Astrocyte (in vitro differentiated cells and primary cell): Measurements from ENCODE around the gene FNDC11. TPM values are rescaled to one million over a fixed set of nuclear protein-coding genes. Genes with fewer than 3 reads are reported as not detected.

Source experiments
- DNase-seq: peaks from one replicate; pipeline ENCODE4 v3.0.0-alpha.2; 2010; ENCODE audit warnings: low read depth
- FAIRE-seq: peaks from 2 replicates; lab custom pipeline; 2011; peaks lifted over from hg19 to GRCh38; lab: Jason Lieb, UNC
- H2AFZ ChIP-seq: 2 replicates; pipeline ENCODE4 v1.6.0; 2012; ENCODE audit warnings: low read depth, low read length, inconsistent platforms
- H3K27ac ChIP-seq: 2 replicates; pipeline ENCODE4 v1.5.1; 2011; ENCODE audit warnings: low read depth, low read length, inconsistent platforms
- H3K27me3 ChIP-seq: 2 replicates; pipeline ENCODE4 v1.6.0; 2011; ENCODE audit warnings: low read length, inconsistent platforms; ENCODE audit not compliant: insufficient read depth
- H3K36me3 ChIP-seq: 2 replicates; pipeline ENCODE4 v1.5.1; 2011; ENCODE audit warnings: low read length, inconsistent platforms; ENCODE audit not compliant: insufficient read depth
- H3K4me1 ChIP-seq: 2 replicates; pipeline ENCODE4 v1.5.1; 2011; ENCODE audit warnings: low read length, inconsistent platforms; ENCODE audit not compliant: insufficient read depth
- H3K4me2 ChIP-seq: 2 replicates; pipeline ENCODE4 v1.6.0; 2012; ENCODE audit warnings: low read length, inconsistent platforms
- H3K4me3 ChIP-seq: 2 replicates; pipeline ENCODE4 v1.5.1; 2011; ENCODE audit warnings: low read depth, mild to moderate bottlenecking, low read length, inconsistent platforms; ENCODE audit not compliant: insufficient read depth
- H3K79me2 ChIP-seq: 2 replicates; pipeline ENCODE4 v1.6.0; 2012; ENCODE audit warnings: mild to moderate bottlenecking, low read length, inconsistent platforms; ENCODE audit not compliant: insufficient read depth
- H3K9ac ChIP-seq: 2 replicates; pipeline ENCODE4 v1.6.0; 2012; ENCODE audit warnings: mild to moderate bottlenecking, low read length, inconsistent platforms
- H3K9me3 ChIP-seq: 2 replicates; pipeline ENCODE4 v1.5.1; 2012; ENCODE audit warnings: low read depth, mild to moderate bottlenecking, low read length, inconsistent platforms; ENCODE audit not compliant: insufficient read depth
- H4K20me1 ChIP-seq: 2 replicates; pipeline ENCODE4 v1.6.0; 2012; ENCODE audit warnings: low read length, inconsistent platforms; ENCODE audit not compliant: insufficient read depth
- H3K27ac Mint-ChIP-seq: one replicate; pipeline ENCODE4 v1.8.0; 2021; ENCODE audit warnings: mild to moderate bottlenecking, mixed read lengths; ENCODE audit not compliant: unreplicated experiment
- H3K27me3 Mint-ChIP-seq: one replicate; pipeline ENCODE4 v1.8.0; 2021; ENCODE audit warnings: low read depth, mixed read lengths; ENCODE audit not compliant: unreplicated experiment
- H3K36me3 Mint-ChIP-seq: one replicate; pipeline ENCODE4 v1.8.0; 2021; ENCODE audit warnings: low read depth, mixed read lengths; ENCODE audit not compliant: unreplicated experiment
- H3K4me1 Mint-ChIP-seq: one replicate; pipeline ENCODE4 v1.8.0; 2021; ENCODE audit warnings: low read depth, mixed read lengths; ENCODE audit not compliant: unreplicated experiment
- H3K4me3 Mint-ChIP-seq: one replicate; pipeline ENCODE4 v1.8.0; 2021; ENCODE audit warnings: mild to moderate bottlenecking, moderate library complexity, mixed read lengths; ENCODE audit not compliant: unreplicated experiment
- H3K9me3 Mint-ChIP-seq: one replicate; pipeline ENCODE4 v1.8.0; 2021; ENCODE audit warnings: mild to moderate bottlenecking, mixed read lengths; ENCODE audit not compliant: unreplicated experiment
- EZH2 ChIP-seq: IDR thresholded peaks from 2 replicates; pipeline ENCODE4 v1.6.1; 2012; ENCODE audit warnings: mild to moderate bottlenecking, low read length, inconsistent platforms; ENCODE audit not compliant: insufficient read depth
- total RNA-seq: library from RNA; stranded (reverse); gene quantifications from 2 replicates; pipeline ENCODE4 v1.2.1, GENCODE V29; 2021
- TF ChIP-seq, protein P1 (sequence below): IDR thresholded peaks from 2 replicates; pipeline ENCODE4 v1.5.1; 2011; ENCODE audit warnings: low read depth, mild to moderate bottlenecking, inconsistent platforms, low read length, moderate library complexity; ENCODE audit not compliant: insufficient read depth

FNDC11 gene
- total RNA-seq, 1 donor from 2014 or later, result 0.20 TPM

DNA sequence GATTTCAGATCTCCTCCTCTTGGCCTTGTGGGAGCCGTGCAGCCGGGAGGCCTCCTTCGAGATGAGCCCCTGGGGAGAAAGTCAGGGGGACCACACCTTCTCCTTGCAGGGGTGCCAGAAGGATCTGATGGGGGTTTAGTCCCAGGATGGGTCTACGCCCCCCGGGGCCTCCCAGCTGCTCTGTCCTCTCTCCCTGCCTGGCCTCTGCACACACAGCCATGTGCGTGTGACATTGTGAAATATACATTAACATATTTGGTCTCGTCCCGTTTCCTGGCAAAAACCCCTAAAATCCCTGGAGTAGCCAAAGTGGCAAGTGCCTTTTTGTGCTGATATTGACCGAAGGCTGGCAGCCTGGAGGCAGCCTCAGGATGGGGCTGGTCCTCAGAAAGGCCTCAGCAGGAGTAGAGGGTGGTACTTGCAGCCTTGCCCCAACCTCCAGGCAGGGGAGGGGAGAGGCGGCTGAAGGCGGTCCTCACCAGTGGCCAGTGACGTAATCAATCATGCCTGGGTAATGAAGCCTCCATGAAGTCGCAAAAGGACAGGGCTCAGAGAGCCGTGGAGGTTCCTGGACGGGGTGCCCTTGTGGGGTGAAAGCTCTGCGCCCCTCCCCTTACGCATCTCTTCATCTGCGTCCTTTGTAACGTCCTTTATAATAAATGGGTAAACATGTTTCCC is 25.2 kb downstream of the FNDC11 start:
- no peak overlapping the region for H3K4me2 ChIP-seq
- H4K20me1 ChIP-seq, result no peaks in the 10 kb centered on the region
- no peak overlapping the region for H3K9ac ChIP-seq
- peaks cover 7% of the 10 kb centered on the region for H3K27me3 ChIP-seq
- no peak overlapping the region for H3K27ac Mint-ChIP-seq
- H3K36me3 ChIP-seq, result no peaks in the 10 kb centered on the region
- no peak overlapping the region for H2AFZ ChIP-seq
- H3K4me3 Mint-ChIP-seq, result no peak overlapping the region
- H3K79me2 ChIP-seq, result no peaks in the 10 kb centered on the region
- H3K4me3 ChIP-seq, result no peak overlapping the region
- DNase-seq (no peak), FAIRE-seq (no peak)
- H3K9me3 Mint-ChIP-seq, result no peaks in the 10 kb centered on the region
- no peak for TF ChIP-seq EZH2
- TF ChIP-seq, protein P1, sequence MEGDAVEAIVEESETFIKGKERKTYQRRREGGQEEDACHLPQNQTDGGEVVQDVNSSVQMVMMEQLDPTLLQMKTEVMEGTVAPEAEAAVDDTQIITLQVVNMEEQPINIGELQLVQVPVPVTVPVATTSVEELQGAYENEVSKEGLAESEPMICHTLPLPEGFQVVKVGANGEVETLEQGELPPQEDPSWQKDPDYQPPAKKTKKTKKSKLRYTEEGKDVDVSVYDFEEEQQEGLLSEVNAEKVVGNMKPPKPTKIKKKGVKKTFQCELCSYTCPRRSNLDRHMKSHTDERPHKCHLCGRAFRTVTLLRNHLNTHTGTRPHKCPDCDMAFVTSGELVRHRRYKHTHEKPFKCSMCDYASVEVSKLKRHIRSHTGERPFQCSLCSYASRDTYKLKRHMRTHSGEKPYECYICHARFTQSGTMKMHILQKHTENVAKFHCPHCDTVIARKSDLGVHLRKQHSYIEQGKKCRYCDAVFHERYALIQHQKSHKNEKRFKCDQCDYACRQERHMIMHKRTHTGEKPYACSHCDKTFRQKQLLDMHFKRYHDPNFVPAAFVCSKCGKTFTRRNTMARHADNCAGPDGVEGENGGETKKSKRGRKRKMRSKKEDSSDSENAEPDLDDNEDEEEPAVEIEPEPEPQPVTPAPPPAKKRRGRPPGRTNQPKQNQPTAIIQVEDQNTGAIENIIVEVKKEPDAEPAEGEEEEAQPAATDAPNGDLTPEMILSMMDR, result no peak
- H3K4me1 Mint-ChIP-seq, result peaks cover 4% of the 10 kb centered on the region
- peaks cover 22% of the 10 kb centered on the region for H3K27me3 Mint-ChIP-seq
- no peak overlapping the region for H3K27ac ChIP-seq
- peaks cover 14% of the 10 kb centered on the region for H3K4me1 ChIP-seq
- H3K36me3 Mint-ChIP-seq, result no peaks in the 10 kb centered on the region
- H3K9me3 ChIP-seq, result no peaks in the 10 kb centered on the region

DNA sequence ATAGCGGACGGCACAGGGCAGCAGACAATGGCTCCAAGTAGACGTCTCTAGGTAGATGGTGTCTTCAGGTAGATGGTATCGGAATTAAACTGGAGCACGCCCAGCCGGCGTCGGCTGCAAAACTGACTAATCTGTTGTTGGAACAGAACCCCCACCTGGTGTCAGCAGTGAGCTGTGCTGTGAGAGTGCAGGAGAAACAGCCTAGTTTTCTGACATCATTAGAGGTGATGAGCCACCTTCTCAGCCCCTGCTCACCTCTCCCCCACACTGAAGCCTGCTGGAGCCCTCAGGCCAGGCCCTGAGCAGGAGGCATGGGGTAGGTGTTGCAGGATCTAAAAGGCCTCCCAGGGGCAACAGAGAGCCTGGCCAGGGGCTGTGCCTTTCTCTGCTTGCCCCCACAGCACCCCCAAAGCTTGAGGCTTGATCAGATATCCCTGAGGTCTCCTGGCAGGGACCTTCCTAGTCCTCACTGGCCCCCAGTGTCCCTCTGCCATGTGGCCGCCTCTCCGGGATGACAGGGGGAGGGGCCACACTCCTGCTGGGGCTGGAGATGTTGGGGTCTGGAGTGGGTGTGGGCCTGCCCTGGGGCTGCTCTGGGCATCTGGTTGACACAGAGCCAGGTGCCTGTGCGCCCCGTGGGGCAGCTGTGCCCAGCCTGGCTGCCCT is 27.0 kb downstream of the FNDC11 start:
- no peaks in the 10 kb centered on the region for H3K36me3 ChIP-seq
- peaks cover 4% of the 10 kb centered on the region for H3K4me1 Mint-ChIP-seq

More for the DNA sequence above, 27.0 kb downstream of the FNDC11 start:
- H3K27ac Mint-ChIP-seq, result no peak overlapping the region
- no peak overlapping the region for H3K27ac ChIP-seq
- peaks cover 24% of the 10 kb centered on the region for H3K27me3 Mint-ChIP-seq
- no peak overlapping the region for H3K4me3 Mint-ChIP-seq
- no peaks in the 10 kb centered on the region for H3K9me3 ChIP-seq
- H3K79me2 ChIP-seq, result no peaks in the 10 kb centered on the region
- H3K27me3 ChIP-seq, result peaks cover 7% of the 10 kb centered on the region
- H3K9me3 Mint-ChIP-seq, result no peaks in the 10 kb centered on the region
- FAIRE-seq (no peak), DNase-seq (peak; percentile 26)
- no peaks in the 10 kb centered on the region for H3K4me1 ChIP-seq
- TF ChIP-seq, protein P1, result peak; percentile 27
- no peak for TF ChIP-seq EZH2
- H2AFZ ChIP-seq, result no peak overlapping the region
- no peak overlapping the region for H3K9ac ChIP-seq
- H4K20me1 ChIP-seq, result no peaks in the 10 kb centered on the region
- no peak overlapping the region for H3K4me2 ChIP-seq
- H3K36me3 Mint-ChIP-seq, result no peaks in the 10 kb centered on the region
- no peak overlapping the region for H3K4me3 ChIP-seq
